Measurements from ENCODE around the gene CACNG4. TPM values are rescaled to one million over a fixed set of nuclear protein-coding genes. Genes with fewer than 3 reads are reported as not detected.

Gene CACNG4
- total RNA-seq, 1 donor = not detected

GRCh38 chr17:66992911-66993442 lies 28.5 kb downstream of the CACNG4 start:
- peaks cover 25% of the 10 kb centered on the region for H3K27me3 ChIP-seq (ENCODE audit: insufficient read depth, low read length)
- no peak overlapping the region for H3K27ac ChIP-seq (ENCODE audit: low read depth, low read length)
- H3K4me1 ChIP-seq (ENCODE audit: insufficient read depth, low read length) = no peaks in the 10 kb centered on the region
- H2AFZ ChIP-seq (ENCODE audit: low read length) = no peak overlapping the region
- H4K20me1 ChIP-seq (ENCODE audit: insufficient read depth, low read length) = no peaks in the 10 kb centered on the region
- no peaks in the 10 kb centered on the region for H3K9me3 ChIP-seq (ENCODE audit: low read depth, low read length)
- H3K79me2 ChIP-seq (ENCODE audit: insufficient read depth, low read length) = no peaks in the 10 kb centered on the region
- TF ChIP-seq CTCF (IDR thresholded peaks at IDR 0.05; ENCODE audit: extremely low read depth, low read depth, low read length) = no peak
- H3K4me2 ChIP-seq (ENCODE audit: insufficient read depth, low read length) = no peak overlapping the region
- no peak overlapping the region for H3K4me3 ChIP-seq (ENCODE audit: insufficient read depth, low read length)
- DNase-seq (ENCODE audit: insufficient read length, low spot score, missing footprints) = no peak
- H3K36me3 ChIP-seq (ENCODE audit: insufficient read depth, low read length) = no peaks in the 10 kb centered on the region

DNA sequence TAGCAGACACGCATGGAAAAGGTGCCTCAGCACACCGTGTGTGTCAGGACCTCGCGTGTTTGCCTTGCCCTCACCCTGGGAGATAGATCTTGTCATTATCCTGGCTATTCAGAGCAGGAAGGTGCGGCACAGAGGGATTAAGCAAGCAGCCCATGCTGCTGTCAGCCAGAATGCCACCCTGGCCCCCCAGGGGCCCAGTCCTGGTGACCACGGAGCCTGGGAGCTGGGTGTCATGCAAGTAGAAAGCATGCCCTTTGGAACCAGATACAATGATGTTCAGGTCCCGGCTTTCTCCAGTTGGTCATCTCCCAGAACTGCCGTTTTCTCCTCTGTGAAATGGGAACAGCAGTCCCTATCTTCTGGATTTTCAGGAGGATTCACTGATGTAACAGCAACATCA lies 29.9 kb downstream of the CACNG4 start:
- no peaks in the 10 kb centered on the region for H3K36me3 ChIP-seq (ENCODE audit: insufficient read depth, low read length)
- H4K20me1 ChIP-seq (ENCODE audit: insufficient read depth, low read length) = no peaks in the 10 kb centered on the region
- no peak for DNase-seq (ENCODE audit: insufficient read length, low spot score, missing footprints)
- H3K79me2 ChIP-seq (ENCODE audit: insufficient read depth, low read length) = no peaks in the 10 kb centered on the region
- H3K9me3 ChIP-seq (ENCODE audit: low read depth, low read length) = no peaks in the 10 kb centered on the region
- H3K27ac ChIP-seq (ENCODE audit: low read depth, low read length) = no peak overlapping the region
- no peak overlapping the region for H3K4me2 ChIP-seq (ENCODE audit: insufficient read depth, low read length)
- no peaks in the 10 kb centered on the region for H3K4me1 ChIP-seq (ENCODE audit: insufficient read depth, low read length)
- H3K4me3 ChIP-seq (ENCODE audit: insufficient read depth, low read length) = no peak overlapping the region
- H2AFZ ChIP-seq (ENCODE audit: low read length) = no peak overlapping the region
- H3K27me3 ChIP-seq (ENCODE audit: insufficient read depth, low read length) = peaks cover 24% of the 10 kb centered on the region
- no peak for TF ChIP-seq CTCF (IDR thresholded peaks at IDR 0.05; ENCODE audit: extremely low read depth, low read depth, low read length)

DNA sequence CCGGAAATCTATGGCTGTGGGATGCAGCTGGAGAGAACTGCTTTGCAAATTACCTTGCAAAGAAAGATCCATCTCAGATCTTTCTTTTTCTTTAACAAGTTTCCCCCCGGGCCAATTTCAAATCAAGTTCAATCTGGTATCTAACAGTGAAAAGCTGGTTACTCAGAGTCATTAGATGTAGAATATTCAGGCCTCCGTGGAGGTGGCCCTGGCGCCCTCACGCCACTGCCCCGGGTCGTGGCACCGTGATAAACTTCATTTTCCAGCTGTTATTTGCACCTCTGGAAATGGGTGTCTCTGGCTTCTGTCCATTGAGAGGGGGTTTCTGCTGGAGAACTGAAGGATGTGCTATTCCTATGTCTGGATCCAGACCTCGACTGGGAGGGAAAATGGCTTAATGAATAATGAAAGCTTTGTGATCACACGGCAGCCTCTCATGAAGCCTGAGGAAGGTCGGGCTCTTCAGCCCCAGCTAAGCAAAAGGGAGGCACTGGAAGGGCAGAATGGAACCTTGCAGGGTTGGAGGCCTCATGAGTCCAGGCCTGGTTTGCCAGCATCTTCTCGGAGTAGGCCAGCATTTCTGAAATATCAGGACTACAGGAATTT lies 30.5 kb downstream of the CACNG4 start:
- Histone ChIP-seq H2AFZ (ENCODE audit: low read length) (no peak overlapping the region), H3K79me2 (ENCODE audit: insufficient read depth, low read length) (no peaks in the 10 kb centered on the region), H3K27me3 (ENCODE audit: insufficient read depth, low read length) (peaks cover 20% of the 10 kb centered on the region), H3K4me2 (ENCODE audit: insufficient read depth, low read length) (no peak overlapping the region), H4K20me1 (ENCODE audit: insufficient read depth, low read length) (no peaks in the 10 kb centered on the region), H3K4me1 (ENCODE audit: insufficient read depth, low read length) (no peaks in the 10 kb centered on the region), H3K27ac (ENCODE audit: low read depth, low read length) (no peak overlapping the region), H3K4me3 (ENCODE audit: insufficient read depth, low read length) (no peak overlapping the region), H3K36me3 (ENCODE audit: insufficient read depth, low read length) (no peaks in the 10 kb centered on the region), H3K9me3 (ENCODE audit: low read depth, low read length) (no peaks in the 10 kb centered on the region)
- TF ChIP-seq CTCF (IDR thresholded peaks at IDR 0.05; ENCODE audit: extremely low read depth, low read depth, low read length) = no peak
- DNase-seq (ENCODE audit: insufficient read length, low spot score, missing footprints) = no peak

DNA sequence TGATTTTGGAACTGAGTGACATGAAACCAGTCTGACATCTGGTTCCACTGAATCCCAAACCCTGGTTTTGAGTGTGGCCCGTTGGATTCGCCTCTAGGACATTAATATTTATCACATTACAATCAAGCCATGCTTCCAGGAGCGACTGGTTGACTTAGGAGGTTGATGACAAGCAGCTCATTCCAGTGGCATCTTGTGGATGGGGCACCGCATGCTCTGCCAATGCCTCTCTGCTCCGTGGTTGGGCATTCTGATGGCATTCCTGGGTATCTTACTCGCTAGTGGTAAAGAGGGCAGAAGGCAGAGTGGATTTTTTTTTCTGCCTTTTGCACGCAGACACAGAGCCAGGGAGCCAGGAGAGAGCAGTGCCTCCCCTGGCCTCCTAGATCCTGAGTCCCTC lies 31.4 kb downstream of the CACNG4 start:
- no peaks in the 10 kb centered on the region for H3K9me3 ChIP-seq (ENCODE audit: low read depth, low read length)
- H3K79me2 ChIP-seq (ENCODE audit: insufficient read depth, low read length) = no peaks in the 10 kb centered on the region
- H3K27ac ChIP-seq (ENCODE audit: low read depth, low read length) = no peak overlapping the region
- no peak overlapping the region for H3K4me2 ChIP-seq (ENCODE audit: insufficient read depth, low read length)
- no peak overlapping the region for H3K4me3 ChIP-seq (ENCODE audit: insufficient read depth, low read length)
- H4K20me1 ChIP-seq (ENCODE audit: insufficient read depth, low read length) = no peaks in the 10 kb centered on the region
- peaks cover 18% of the 10 kb centered on the region for H3K27me3 ChIP-seq (ENCODE audit: insufficient read depth, low read length)
- no peak overlapping the region for H2AFZ ChIP-seq (ENCODE audit: low read length)
- H3K36me3 ChIP-seq (ENCODE audit: insufficient read depth, low read length) = no peaks in the 10 kb centered on the region
- no peak for DNase-seq (ENCODE audit: insufficient read length, low spot score, missing footprints)
- no peak for TF ChIP-seq CTCF (IDR thresholded peaks at IDR 0.05; ENCODE audit: extremely low read depth, low read depth, low read length)
- H3K4me1 ChIP-seq (ENCODE audit: insufficient read depth, low read length) = no peaks in the 10 kb centered on the region
